Keratinocyte (primary cell): ENCODE data around the gene TOP2A.

Experiments
- EZH2 ChIP-seq: IDR thresholded peaks from one replicate; pipeline ENCODE4 v1.6.1; 2012; ENCODE audit warnings: inconsistent platforms, mild to moderate bottlenecking, low read length, moderate library complexity
- TF ChIP-seq, protein P1 (sequence below), 3 experiments: IDR thresholded peaks in 1 of 3; conservative IDR thresholded peaks in 1 of 3; optimal IDR thresholded peaks in 1 of 3; 2 replicates in 2 of 3; 3 replicates in 1 of 3; pipeline versions ENCODE3 to v1.5.1; 2011; ENCODE audit warnings: low read length in 3 of 3, mild to moderate bottlenecking in 3 of 3, moderate library complexity in 2 of 3, control low read depth in 1 of 3, inconsistent platforms in 1 of 3; ENCODE audit not compliant: insufficient read depth in 2 of 3; ENCODE audit errors: extremely low read depth in 1 of 3

DNA sequence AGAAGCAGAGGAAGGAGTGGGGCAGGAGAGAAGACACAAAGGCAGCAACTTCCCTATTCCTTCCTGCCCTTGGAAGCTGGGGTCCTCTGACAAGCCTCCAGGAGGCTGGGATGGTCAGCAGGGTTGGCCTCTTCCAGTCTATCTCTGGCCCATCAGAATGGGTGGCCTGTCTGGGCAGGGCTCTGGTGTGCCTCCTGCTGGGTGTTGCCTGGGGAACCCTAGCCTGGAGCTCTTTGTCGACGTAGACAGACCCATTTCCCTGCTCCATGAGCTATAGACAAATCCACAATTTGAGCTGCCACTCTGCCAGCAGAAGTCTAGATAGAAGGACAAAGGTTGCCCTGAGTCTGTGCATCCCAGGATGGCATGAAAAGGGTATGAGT is 36.9 kb upstream of the TOP2A start:
- TF ChIP-seq, protein P1, sequence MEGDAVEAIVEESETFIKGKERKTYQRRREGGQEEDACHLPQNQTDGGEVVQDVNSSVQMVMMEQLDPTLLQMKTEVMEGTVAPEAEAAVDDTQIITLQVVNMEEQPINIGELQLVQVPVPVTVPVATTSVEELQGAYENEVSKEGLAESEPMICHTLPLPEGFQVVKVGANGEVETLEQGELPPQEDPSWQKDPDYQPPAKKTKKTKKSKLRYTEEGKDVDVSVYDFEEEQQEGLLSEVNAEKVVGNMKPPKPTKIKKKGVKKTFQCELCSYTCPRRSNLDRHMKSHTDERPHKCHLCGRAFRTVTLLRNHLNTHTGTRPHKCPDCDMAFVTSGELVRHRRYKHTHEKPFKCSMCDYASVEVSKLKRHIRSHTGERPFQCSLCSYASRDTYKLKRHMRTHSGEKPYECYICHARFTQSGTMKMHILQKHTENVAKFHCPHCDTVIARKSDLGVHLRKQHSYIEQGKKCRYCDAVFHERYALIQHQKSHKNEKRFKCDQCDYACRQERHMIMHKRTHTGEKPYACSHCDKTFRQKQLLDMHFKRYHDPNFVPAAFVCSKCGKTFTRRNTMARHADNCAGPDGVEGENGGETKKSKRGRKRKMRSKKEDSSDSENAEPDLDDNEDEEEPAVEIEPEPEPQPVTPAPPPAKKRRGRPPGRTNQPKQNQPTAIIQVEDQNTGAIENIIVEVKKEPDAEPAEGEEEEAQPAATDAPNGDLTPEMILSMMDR (optimal IDR thresholded peaks at IDR 0.05 in 1 of 3, IDR thresholded peaks at IDR 0.05 in 1 of 3, conservative IDR thresholded peaks at IDR 0.05 in 1 of 3; ENCODE audit: extremely low read depth in 1 of 3, insufficient read depth in 2 of 3, low read length in 3 of 3) = peak in 1 of 3 experiments; percentile 14
- TF ChIP-seq EZH2 = no peak
